Activated CD8-positive, alpha-beta T cell treated with anti-CD3 and anti-CD28 coated beads, Interleukin-2, amount 10 ng/mL, durations not matched to agents 7 days and 5 days (primary cell): Measurements from ENCODE around the gene RPH3AL. TPM values are rescaled to one million over a fixed set of nuclear protein-coding genes. Genes with fewer than 3 reads are reported as not detected.
"Not testable (repeated sequence)": the region's sequence is repeated elsewhere in the genome, so short reads cannot be mapped to it uniquely, and the experiment has no call there.

Experiments
- ATAC-seq: fragments of 150-1000 bp; cut with Tn5 transposase; one replicate; pipeline ENCODE4 v1.10.0; 2021; ENCODE audit warnings: moderate library complexity
- CTCF ChIA-PET: fragments of 350-600 bp; sonication (Branson Sonifier 250); formaldehyde crosslinking; loops from one replicate; lab custom pipeline; 2021; ENCODE audit warnings: antibody characterized with exemption; lab: Charles Lee
- POLR2A ChIA-PET: fragments of 350-600 bp; sonication (Branson Sonifier 250); formaldehyde crosslinking; loops from one replicate; lab custom pipeline; 2021; ENCODE audit warnings: antibody characterized with exemption; lab: Charles Lee
- DNase-seq: peaks from one replicate; pipeline ENCODE4 v3.0.0-alpha.2; 2020
- H3K27ac Mint-ChIP-seq: one replicate; pipeline ENCODE4 v1.8.0; 2021; ENCODE audit warnings: mild to moderate bottlenecking, mixed read lengths
- H3K27me3 Mint-ChIP-seq: one replicate; pipeline ENCODE4 v1.8.0; 2021; ENCODE audit warnings: low read depth, mixed read lengths
- H3K36me3 Mint-ChIP-seq: one replicate; pipeline ENCODE4 v1.8.0; 2021; ENCODE audit warnings: low read depth, mixed read lengths
- H3K4me1 Mint-ChIP-seq: one replicate; pipeline ENCODE4 v1.8.0; 2021; ENCODE audit warnings: low read depth, mixed read lengths
- H3K4me3 Mint-ChIP-seq: one replicate; pipeline ENCODE4 v1.8.0; 2021; ENCODE audit warnings: mild to moderate bottlenecking, mixed read lengths
- H3K9me3 Mint-ChIP-seq: one replicate; pipeline ENCODE4 v1.8.0; 2022; ENCODE audit warnings: mixed read lengths; ENCODE audit not compliant: insufficient read depth
- total RNA-seq, 2 experiments: library from RNA; stranded (reverse); gene quantifications; one replicate each; pipeline ENCODE4 v1.2.3, GENCODE V29; 2021

The RPH3AL gene
- total RNA-seq, 2 experiments from 2014 or later: 2.5 to 3.8 TPM

DNA sequence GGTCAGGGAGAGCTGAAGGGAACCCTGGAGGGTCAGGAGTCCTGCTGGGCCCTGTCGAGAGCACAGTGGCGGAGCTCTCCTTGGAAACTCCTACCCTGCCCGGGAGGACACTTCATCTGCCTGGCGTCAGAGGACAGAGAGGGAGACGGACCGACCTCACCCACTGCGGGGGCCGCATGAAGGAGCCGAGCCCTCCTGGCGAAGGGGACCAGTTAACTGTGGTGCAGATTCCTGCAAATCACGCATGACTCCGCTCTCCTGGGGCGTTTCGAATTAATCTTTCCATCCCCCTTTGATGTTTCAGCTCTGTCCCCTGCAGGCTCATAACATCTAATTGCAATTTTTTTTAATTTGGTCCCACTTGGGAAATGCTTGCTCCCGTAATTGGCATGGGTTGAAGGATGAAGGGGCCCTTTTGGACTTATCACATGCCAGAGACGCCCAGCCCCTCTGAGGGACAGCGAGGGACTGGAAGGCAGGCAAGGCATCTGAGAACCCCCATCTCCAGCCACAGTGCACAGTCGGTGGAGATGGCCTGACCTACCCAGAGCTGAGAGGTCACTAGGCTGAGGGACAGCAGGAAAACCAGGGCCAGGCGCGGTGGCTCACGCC is 26.5 kb downstream of the RPH3AL start:
- H3K4me1 Mint-ChIP-seq: peaks cover 5% of the 10 kb centered on the region
- no peak overlapping the region for H3K4me3 Mint-ChIP-seq
- H3K9me3 Mint-ChIP-seq: no peaks in the 10 kb centered on the region
- H3K27me3 Mint-ChIP-seq: no peaks in the 10 kb centered on the region
- H3K27ac Mint-ChIP-seq: no peak overlapping the region
- H3K36me3 Mint-ChIP-seq: no peaks in the 10 kb centered on the region
- CTCF ChIA-PET: no interaction called here
- ATAC-seq: no peak
- no peak for DNase-seq
- POLR2A ChIA-PET: no interaction called here

DNA sequence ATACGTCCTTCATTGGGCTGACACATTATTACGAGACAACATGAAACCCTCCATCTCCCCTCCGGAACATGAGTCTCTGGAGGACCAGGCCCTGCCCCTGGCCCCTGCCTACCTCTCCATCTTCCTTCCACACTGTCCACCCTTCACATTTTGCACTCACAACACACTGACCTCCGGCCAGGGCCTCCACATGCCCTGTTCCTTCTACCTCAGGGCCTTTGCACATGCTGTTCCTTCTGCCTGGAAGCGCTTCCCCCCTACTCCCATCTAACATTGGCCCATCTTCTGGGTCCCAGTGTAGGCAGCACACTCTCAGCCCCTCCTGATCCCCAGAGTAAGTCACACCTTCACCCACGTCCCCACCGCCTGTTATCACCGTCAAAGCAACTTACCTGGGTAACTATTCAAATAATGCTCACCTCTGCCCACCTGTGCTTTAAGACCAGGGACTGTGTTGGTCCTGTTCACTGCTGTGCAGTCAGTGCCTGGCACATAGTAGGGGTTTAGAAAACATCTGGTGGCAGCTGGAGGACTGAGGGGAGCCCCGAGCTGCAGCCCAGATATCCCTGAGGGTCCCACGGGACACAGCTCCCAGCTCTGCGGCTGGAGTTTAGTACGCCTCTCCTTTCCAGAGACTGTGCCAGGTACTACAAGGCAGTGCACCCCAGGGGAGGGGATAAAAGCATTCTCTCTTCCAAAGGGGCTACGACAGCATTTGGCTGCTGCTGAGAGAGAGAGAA is 27.2 kb downstream of the RPH3AL start:
- POLR2A ChIA-PET: no interaction called here
- Mint-ChIP-seq H3K4me3 (no peak overlapping the region), H3K36me3 (no peaks in the 10 kb centered on the region), H3K4me1 (no peaks in the 10 kb centered on the region), H3K9me3 (no peaks in the 10 kb centered on the region), H3K27me3 (no peaks in the 10 kb centered on the region), H3K27ac (no peak overlapping the region)
- DNase-seq (no peak), ATAC-seq (no peak)
- CTCF ChIA-PET: no interaction called here

DNA sequence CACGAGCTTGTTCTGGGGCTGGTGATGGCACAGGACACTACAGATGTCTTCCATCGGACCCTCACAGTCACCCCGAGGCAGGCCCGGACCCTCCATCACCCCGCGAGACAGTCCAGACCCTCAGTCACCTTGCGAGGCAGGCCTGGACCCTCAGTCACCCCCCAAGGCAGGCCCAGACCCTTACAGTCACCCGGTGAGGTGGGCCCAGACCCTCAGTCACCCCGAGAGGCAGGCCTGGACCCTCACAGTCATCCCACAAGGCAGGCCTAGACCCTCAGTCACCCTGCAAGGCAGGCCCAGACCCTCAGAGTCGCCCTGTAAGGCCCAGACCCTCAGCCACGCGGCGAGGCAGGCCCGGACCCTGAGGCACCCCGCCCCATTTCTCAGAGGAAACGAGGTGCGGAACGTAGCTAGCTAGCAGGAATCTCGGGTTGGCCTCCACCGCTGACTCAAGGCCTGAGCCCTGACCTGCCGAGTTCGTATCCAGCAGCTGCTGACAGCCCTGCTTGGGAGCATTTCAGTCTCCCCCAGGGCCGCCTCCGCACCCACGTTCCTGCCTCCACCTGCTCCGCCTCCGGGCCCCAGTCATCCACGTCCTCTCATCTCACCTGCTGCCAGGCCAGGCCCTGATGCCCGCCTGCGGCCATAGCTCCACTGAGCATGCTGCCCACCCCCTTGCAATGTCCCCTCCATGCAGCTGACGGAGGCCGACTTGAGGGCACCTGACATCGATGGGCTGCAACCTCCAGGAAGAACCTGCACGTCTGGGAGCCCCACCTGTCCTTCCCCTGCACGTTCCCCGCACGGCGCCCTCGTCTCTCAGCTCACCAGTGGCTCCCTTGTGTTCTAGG is 28.7 kb downstream of the RPH3AL start:
- DNase-seq: no peak
- no peaks in the 10 kb centered on the region for H3K4me1 Mint-ChIP-seq
- no peaks in the 10 kb centered on the region for H3K27me3 Mint-ChIP-seq
- H3K36me3 Mint-ChIP-seq: no peaks in the 10 kb centered on the region
- CTCF ChIA-PET: no interaction called here
- POLR2A ChIA-PET: no interaction called here
- no peak overlapping the region for H3K27ac Mint-ChIP-seq
- no peak for ATAC-seq
- no peak overlapping the region for H3K4me3 Mint-ChIP-seq
- no peaks in the 10 kb centered on the region for H3K9me3 Mint-ChIP-seq

DNA sequence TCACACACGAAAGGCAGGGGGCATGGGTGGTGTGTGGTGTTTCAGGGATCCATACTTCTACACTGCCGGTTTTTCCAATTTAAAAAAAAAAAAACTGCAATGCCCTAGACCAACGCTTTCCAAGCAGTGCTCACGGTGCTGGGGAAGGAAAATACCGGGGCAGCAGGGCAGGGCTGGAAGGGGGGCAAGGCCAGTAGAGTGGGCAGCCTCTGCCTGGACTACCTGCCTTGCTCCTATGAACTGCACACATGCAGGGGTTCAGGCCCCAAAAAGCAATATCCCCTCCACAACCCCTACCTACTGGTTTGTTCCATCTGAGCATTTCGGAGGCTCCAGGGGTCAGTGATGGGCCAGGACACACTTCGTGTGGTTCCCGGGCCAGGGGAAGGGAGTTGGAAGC is 29.4 kb downstream of the RPH3AL start:
- Mint-ChIP-seq H3K4me1 (no peaks in the 10 kb centered on the region), H3K4me3 (no peak overlapping the region), H3K27me3 (no peaks in the 10 kb centered on the region), H3K27ac (no peak overlapping the region), H3K9me3 (no peaks in the 10 kb centered on the region), H3K36me3 (no peaks in the 10 kb centered on the region)
- CTCF ChIA-PET: no interaction called here
- ATAC-seq: no peak
- DNase-seq: no peak
- POLR2A ChIA-PET: no interaction called here

DNA sequence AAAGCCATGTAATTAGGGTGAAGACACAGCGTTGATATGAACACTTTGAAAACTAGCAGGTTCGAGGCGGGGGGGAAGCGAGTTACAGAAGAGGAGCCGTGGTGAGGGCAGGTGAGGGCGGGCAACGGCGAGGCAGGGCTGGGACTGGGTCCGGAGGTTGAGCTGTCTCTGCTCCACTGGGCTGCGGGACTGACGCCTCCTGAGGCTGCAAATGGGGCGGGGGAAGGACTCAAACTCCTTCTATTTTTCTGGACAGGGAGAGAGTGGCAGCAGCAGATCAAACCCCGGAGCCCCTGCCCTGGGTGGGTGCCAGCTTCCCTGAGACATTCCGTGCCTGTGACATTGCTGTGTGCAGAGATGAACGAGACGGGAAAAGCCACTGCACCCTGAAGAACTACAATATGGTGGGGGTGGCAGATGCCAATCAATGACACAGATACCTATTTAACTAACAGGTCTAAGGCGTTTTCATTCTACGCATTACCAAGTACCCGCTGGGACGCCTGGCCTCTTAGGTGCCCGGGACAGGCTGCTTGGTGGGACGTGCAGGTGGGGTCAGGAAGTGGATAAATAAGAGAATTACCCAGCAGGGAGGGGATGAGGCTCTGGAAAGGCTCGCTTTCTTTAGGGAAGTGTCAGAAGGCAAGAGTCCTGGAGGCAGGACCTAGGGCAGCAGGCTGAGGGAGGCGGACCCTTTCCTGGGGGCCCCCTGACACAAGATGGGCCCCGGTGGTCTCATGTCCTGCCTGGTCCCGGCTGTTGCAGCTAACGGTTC is 30.4 kb downstream of the RPH3AL start:
- H3K4me3 Mint-ChIP-seq: no peak overlapping the region
- no peaks in the 10 kb centered on the region for H3K4me1 Mint-ChIP-seq
- DNase-seq (no peak), ATAC-seq (no peak)
- no peaks in the 10 kb centered on the region for H3K27me3 Mint-ChIP-seq
- H3K27ac Mint-ChIP-seq: no peak overlapping the region
- no peaks in the 10 kb centered on the region for H3K9me3 Mint-ChIP-seq
- no peaks in the 10 kb centered on the region for H3K36me3 Mint-ChIP-seq
- ChIA-PET POLR2A (no interaction called here), CTCF (no interaction called here)

DNA sequence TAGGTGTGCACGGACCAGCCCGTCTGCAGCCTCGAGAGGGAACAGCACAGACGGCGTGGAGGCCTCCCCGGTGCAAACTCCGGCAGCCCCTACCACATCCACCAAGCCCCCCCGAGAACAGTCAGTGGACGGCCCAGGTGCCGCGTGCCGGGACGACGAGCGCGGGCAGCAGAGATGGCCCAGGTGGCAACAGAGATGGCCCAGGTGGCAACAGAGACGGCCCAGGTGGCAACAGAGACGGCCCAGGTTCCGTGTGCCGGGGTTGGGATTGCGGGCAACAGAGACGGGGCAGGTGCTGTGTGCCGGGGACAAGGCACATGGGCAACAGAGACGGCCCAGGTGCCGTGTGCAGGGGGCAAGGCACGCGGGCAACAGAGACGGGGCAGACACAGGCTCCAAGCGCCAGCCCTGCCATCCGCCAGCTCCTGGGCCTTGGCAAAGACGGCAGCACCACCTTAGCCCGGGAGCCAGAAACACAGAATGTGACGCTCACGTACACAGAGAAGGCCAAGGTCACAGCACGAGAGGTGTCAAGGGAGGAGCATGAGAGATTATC is 31.1 kb downstream of the RPH3AL start:
- Mint-ChIP-seq H3K4me3 (no peak overlapping the region), H3K9me3 (no peaks in the 10 kb centered on the region), H3K4me1 (no peaks in the 10 kb centered on the region), H3K36me3 (no peaks in the 10 kb centered on the region), H3K27me3 (no peaks in the 10 kb centered on the region), H3K27ac (no peak overlapping the region)
- ChIA-PET CTCF (no interaction called here), POLR2A (no interaction called here)
- no peak for ATAC-seq
- no peak for DNase-seq

DNA sequence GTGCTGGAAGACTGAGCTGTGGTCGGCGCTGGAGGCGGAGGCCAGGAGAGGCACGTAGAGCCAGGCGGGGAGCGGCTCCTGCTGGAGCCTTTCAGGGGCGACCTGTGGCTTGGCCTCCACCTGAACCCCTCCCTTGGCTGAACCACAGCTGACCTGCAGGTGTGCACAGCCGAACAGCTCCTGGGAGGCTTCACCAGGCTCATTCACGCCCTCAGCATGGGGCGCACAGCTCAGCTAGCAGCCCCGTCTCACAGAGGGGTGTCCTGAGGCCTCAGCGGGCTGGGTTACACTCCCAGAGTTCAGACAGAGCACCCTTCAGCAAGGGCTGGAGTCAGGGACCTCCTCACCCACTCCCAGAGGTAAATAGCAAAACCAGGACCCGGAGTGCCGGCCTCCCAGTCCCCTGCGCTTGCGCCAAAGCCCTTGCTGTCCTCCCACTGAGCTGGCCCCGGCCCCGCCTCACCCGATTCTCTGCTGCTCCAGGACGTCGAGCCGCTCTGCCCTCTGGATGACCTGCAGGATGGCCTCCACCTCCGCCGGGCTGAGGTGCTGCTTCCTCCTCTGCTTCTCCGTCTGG is 31.7 kb downstream of the RPH3AL start:
- ATAC-seq (no peak), DNase-seq (no peak)
- POLR2A ChIA-PET: no interaction called here
- CTCF ChIA-PET: no interaction called here
- Mint-ChIP-seq H3K9me3 (no peaks in the 10 kb centered on the region), H3K27me3 (no peaks in the 10 kb centered on the region), H3K36me3 (no peaks in the 10 kb centered on the region), H3K27ac (no peak overlapping the region), H3K4me1 (no peaks in the 10 kb centered on the region), H3K4me3 (no peak overlapping the region)

DNA sequence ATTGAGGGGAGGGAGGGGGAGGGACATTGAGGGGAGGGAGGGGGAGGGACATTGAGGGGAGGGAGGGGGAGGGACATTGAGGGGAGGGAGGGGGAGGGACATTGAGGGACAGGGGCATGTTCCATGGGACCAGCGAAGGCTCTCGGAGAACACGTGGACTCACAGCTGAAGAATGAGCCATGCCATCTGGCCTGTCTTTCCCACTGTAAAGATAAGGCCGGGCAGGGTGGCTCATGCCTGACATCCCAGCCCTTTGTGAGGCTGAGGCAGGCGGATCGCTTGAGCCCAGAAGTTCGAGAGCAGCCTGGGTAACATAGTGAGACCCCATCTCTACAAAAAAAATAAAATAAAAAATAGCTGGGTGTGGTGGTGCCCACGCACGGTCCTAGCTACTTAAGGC is 32.5 kb downstream of the RPH3AL start:
- POLR2A ChIA-PET: no interaction called here
- Mint-ChIP-seq H3K36me3 (no peaks in the 10 kb centered on the region), H3K27me3 (no peaks in the 10 kb centered on the region), H3K4me1 (no peaks in the 10 kb centered on the region), H3K9me3 (no peaks in the 10 kb centered on the region), H3K27ac (no peak overlapping the region), H3K4me3 (no peak overlapping the region)
- ATAC-seq (no peak), DNase-seq (no peak)
- CTCF ChIA-PET: no interaction called here

DNA sequence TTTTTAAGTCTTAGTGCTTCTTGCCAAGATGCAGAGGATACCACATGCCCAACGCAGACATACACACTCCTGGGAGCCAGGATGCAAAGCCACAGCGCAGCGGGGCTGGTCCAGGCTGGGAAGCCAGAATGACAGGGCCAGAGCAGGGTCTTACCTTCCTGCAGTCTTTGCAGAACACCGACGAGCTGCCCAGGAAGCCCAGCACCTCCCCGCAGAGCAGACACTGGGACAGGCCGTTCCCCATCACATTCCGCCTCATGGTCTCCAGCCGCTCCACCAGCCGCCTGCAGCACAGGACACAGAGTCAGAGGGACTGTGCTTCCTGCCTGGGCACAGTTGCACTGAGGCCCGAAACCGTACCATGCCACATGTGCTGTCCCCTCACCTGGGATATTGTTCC is 33.3 kb downstream of the RPH3AL start:
- Mint-ChIP-seq H3K9me3 (no peaks in the 10 kb centered on the region), H3K27ac (no peak overlapping the region), H3K4me1 (no peaks in the 10 kb centered on the region), H3K4me3 (no peak overlapping the region), H3K36me3 (no peaks in the 10 kb centered on the region), H3K27me3 (no peaks in the 10 kb centered on the region)
- ChIA-PET CTCF (no interaction called here), POLR2A (no interaction called here)
- DNase-seq: no peak
- ATAC-seq: no peak

DNA sequence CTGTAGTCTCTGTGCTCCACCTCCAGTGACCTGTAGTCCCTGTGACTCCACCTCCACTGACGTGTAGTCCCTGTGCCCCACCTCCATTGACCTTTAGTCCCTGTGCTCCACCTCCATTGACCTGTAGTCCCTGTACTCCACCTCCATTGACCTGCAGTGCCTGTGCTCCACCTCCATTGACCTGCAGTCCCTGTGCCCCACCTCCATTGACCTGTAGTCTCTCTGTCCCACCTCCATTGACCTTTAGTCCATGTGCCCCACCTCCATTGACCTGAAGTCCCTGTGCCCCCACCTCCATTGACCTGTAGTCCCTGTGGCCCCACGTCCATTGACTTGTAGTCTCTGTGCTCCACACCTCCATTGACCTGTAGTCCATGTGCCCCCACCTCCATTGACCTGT is 35.5 kb downstream of the RPH3AL start:
- H3K9me3 Mint-ChIP-seq, ATAC-seq, DNase-seq, H3K4me3 Mint-ChIP-seq, H3K36me3 Mint-ChIP-seq, POLR2A ChIA-PET, CTCF ChIA-PET, H3K27ac Mint-ChIP-seq, H3K4me1 Mint-ChIP-seq, H3K27me3 Mint-ChIP-seq: not testable (repeated sequence)

DNA sequence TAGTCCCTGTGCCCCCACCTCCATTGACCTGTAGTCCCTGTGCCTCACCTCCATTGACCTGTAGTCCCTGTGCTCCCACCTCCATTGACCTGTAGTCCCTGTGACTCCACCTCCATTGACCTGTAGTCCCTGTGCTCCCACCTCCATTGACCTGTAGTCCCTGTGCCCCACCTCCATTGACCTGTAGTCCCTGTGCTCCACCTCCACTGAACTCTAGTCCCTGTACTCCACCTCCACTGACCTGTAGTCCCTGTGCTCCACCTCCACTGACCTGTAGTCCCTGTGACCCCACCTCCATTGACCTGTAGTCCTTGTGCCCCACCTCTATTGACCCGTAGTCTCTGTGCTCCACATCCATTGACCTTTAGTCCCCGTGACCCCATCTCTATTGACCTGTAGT is 37.2 kb downstream of the RPH3AL start:
- POLR2A ChIA-PET, H3K9me3 Mint-ChIP-seq, DNase-seq, H3K36me3 Mint-ChIP-seq, CTCF ChIA-PET, ATAC-seq, H3K4me1 Mint-ChIP-seq, H3K4me3 Mint-ChIP-seq, H3K27ac Mint-ChIP-seq, H3K27me3 Mint-ChIP-seq: not testable (repeated sequence)
